GM21360 (cell line): ENCODE data around the gene BACH2.
"Not testable (repeated sequence)": the region's sequence is repeated elsewhere in the genome, so short reads cannot be mapped to it uniquely, and the experiment has no call there.

Experiments used
- ATAC-seq: cut with Tn5 transposase; IDR thresholded peaks from one replicate; pipeline ENCODE4 v1.9.1; 2021; ENCODE audit warnings: mild to moderate bottlenecking, moderate library complexity; ENCODE audit not compliant: unreplicated experiment

BACH2 gene

DNA sequence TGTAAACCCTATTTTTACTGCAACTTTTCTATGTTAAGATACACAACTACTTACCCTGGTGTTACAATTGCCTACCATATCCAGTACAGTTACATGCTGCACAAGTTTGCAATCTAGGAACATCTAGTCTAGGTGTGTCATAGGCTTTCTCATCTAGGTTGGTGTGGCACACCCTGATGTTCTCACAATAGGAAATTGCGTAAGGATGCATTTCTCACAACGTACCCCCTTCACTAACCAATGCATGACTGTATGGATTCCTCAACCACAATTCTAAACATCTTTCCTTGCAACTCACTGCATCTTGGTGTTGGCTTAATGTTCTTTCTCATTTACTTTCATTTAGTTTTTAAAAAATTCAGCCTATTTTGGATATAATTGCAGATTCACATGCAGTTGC is 370.8 kb downstream of the BACH2 start:
- ATAC-seq = no peak

DNA sequence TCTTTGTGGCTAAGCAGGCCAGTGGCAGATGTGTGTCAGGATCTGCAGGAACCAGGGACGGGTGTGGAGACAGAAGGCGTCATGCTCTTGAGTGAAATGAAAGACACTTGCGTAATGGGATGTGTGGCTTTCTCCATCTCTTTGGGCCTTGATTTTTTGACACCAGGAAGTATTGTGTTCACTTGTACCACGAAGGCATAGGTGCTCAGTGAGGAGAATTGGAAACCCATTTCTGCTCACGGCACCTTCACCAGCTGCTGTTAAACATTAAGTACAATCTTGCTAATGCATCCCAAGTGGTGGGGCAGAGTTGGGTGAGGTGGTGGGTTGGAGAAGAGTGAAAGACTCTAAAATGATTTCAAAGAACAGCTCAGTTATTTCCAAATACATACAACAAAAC is 372.4 kb downstream of the BACH2 start:
- ATAC-seq = no peak

DNA sequence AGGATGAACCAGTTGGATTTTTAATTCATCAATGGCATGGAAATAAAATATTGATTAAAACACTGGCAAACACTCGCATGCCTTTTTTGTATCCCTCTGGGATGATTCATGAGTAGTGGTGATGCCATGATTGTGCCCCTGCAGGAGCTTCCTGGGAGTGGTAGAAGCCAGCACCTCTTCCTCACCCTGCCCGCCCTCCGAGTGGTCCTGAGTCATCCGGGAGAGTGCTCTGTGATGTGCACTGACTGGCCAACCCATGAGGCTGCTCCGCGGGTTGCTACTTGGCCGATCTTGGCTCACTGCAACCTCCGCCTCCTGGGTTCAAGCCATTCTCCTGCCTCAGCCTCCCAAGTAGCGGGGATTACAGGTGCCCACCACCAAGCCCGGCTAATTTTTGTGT is 375.0 kb downstream of the BACH2 start:
- ATAC-seq = no peak

DNA sequence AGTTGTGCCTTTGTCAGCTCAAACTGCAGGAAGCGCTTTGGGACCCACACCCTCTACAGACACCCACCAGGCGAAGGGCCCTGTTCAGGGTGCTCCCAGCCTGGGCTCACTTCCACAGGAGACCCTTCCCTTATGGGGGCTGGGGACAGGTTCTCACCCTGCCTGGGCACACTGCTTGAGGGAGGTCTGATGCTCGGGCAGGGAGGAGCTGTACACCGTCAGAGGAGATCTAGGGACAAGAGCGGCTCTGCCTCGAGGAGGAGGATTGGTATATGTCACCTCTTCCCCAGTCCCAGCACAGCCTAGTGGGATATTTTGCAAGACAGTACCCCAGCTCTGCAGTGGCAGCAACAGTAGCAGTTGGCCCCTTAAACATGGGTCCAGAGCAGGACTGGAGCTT is 375.4 kb downstream of the BACH2 start:
- no peak for ATAC-seq

DNA sequence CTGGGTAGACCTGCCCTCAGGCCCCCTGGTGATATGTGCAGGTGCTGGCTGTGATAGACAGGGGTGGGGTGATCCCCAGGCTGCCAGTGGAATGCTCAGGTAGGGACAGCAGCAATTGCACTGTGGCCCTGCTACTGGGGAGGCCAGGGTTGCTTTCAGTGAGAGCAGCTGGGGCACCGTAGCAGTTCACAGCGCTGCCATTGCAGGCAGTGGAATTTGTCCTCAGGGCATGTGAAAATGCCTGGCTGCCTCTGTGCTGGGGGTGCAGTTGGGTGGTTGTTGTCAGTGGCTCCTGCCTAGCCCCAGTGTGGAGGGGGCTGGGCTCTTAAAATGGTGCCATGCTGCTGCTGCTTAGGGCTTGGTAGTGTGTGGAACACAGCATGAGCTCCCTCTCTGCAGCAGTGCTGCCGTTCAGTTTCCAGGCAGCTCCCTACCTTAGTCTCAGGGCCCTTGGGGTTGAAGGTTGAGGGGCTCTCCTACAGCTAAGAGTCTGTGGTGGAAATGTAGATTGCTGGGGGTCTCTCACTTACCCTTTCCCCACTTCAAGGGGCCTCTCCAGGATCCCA is 378.8 kb downstream of the BACH2 start:
- ATAC-seq = no peak

DNA sequence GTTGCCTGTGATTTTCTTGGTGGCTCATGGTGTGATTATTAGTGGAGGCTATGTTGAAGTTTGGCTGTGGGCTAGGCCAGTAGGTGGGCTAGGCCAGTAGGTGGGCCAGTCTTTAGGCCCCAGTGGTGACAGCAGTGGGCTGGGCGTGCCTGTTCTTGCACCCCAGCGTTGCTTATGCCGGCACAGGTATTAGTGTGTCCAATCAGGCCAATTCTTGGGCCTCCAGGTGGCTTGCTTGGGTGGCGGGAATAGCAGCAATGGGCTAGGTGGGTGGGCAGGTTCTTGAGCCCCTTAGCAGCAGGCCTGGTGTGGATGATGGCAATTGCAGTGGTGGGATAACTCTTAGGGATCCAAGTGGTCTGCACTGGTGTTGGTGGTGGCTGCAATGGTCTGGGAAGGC is 379.4 kb downstream of the BACH2 start:
- no peak for ATAC-seq

DNA sequence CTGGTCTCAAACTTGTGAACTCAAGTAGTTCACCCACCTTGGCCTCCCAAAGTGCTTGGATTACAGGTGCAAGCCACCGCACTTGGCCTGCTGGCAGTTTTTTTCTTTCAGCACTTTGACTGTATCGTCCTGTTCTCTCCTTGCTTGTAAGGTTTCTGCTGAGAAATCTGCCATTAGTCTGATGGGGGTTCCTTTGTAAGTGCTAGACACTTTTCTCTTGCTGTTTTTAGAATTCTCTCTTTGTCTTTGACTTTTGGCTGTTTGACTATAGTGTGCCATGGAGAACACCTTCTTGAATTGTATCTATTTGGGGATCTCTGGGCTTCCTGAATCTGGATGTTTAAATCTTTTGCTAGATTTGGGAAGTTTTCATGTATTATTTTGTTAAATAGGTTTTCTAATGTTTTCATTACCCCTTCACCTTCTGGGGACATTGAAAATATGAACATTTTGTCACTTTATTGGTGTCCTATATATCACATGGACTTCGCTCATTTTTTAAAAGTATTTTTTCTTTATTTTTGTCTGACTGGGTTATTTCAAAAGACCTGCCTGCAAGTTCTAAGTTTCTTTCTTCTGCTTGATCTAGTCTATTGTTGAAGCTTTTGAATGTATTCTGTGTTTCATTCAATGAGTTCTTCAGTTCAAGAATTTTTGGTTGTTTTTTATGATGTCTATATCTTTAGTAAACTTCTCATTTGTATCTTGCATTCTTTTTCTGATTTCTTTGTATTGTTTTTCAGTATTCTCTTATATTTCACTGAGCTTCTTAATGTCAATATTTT is 380.3 kb downstream of the BACH2 start:
- ATAC-seq = no peak

DNA sequence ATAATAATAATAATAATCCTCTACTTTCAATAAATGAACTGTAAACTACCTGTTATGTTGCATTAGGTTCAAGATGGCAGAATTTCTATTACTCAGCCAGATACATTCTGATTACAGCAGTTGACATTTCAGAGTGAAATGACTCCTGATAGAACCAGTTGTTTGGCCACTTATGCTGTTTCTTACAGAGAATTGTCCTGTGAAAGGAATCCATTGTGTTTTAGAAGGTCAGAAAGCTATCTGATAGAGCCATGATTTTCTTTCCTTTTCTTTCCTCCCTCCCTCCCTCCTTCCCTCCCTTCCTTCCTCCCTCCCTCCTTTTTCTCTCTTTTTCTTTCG is 385.8 kb downstream of the BACH2 start:
- no peak for ATAC-seq

DNA sequence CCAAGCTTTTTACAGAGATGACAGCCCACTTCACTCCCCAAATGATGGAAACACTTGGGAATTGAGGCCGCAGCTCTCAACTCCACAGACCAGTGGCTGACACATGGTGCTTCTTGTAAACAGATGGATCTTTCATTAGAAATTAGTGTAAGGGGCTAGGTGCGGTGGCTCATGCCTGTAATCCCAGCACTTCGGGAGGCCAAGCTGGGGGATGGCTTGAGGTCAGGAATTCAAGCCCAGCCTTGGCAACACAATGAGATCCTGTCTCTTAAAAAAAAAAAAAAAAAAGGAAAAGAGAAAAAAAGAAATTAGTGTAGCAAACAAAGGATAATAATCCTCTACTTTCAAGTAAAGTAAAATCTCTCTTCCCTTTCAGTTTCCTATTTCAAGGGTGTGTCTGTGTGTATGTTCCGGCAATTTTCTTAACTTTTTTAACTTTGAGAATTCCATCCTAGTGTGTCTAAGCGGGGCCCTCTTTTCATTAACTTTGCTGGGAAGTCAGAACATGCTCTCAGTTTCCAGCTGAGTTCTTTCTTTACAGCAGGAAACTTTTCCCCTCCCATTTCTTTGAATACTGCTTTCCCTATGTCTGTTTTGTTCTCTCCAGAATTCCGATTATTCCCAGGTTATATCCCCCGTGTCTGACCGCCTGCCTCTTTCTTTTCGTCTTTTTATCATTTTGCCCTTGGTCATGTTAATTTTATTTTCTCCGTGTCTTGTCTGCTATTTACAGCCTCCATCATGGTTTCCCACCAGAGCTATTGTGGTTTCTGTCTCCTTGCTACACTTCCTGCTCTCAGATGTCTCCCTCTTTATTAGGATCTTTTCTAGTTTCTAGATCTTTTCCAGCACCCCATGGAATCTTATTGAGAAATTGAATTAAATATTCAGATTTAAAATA is 386.4 kb downstream of the BACH2 start:
- ATAC-seq = not testable (repeated sequence)

DNA sequence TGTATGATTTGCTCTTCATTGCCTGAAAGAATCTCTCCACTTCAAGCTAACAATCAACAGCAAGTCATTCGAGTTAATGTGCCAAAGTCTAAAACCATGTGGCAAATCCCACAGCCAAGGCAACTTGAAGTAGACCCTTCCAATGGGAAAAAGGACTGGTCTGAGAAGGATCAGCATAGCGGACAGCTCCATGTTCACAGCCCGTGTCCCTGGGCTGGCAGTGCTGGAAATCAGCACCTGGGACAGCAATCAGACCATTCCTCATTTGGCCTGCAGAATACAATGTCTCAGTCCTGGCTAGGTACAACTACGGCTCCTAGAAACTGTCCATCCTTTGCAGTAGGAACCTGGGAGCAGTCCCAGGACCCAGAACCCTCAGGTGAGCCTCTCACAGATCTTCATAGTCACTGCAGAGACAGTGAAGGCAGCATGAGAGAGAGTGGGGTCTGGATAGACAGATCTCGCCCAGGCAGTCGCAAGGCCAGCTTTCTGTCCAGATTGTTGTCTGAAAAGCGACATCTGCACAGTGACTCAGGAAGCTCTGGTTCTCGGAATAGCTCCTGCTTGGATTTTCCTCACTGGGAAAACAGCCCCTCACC is 401.3 kb downstream of the BACH2 start:
- no peak for ATAC-seq

DNA sequence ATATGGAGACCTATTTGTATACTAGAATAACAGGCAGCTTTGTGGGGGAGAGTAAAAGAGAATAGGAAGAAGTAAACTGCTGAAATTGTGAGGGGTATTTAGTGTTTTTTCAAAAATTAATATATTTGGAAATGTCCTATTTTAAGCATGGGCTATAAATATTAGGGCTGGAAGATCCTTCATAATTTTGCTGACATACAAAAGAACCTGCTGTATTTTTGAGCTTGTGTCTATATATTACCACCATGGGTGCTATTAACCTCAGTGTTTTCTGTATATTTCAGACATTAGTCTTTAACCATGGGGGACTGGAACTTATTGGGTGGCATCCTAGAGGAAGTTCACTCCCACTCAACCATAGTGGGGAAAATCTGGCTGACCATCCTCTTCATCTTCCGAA is 402.5 kb downstream of the BACH2 start, which contains the start of gene GJA10:
Gene GJA10, plus strand, starts transcription at position 301 of the 400 bp plus-strand sequence. Its CDS starts 0 bp downstream, at position 301.
- ATAC-seq = no peak

DNA sequence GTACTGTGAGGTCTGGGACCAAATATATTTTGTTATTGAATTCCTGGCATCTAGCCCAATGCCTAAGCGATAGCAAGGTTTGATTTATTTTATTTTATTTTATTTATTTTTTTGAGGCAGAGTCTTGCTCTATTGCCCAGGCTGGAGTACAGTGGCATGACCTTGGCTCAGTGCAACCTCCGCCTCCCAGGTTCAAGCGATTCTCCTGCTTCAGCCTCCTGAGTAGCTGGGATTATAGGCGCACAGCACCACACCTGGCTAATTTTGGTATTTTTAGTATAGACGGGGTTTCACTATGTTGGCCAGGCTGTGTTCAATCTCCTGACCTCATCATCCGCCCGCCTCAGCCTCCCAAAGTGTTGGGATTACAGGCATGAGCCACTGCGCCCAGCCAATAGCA is 404.1 kb downstream of the BACH2 start:
- ATAC-seq = not testable (repeated sequence)

DNA sequence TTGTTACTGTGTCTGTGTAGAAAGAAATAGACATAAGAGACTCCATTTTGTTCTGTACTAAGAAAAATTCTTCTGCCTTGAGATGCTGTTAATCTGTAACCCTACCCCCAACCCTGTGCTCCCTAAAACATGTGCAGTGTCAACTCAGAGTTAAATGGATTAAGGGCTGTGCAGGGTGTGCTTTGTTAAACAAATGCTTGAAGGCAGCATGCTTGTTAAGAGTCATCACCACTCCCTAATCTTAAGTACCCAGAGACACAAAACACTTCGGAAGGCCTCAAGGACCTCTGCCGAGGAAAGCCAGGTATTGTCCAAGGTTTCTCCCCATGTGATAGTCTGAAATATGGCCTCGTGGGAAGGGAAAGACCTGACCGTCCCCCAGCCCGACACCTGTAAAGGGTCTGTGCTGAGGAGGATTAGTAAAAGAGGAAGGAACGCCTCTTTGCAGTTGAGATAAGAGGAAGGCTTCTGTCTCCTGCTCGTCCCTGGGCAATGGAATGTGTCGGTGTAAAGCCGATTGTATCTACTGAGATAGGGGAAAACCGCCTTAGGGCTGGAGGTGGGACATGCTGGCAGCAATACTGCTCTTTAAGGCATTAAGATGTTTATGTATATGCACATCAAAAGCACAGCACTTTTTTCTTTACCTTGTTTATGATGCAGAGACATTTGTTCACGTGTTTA is 405.7 kb downstream of the BACH2 start:
- not testable (repeated sequence) for ATAC-seq

DNA sequence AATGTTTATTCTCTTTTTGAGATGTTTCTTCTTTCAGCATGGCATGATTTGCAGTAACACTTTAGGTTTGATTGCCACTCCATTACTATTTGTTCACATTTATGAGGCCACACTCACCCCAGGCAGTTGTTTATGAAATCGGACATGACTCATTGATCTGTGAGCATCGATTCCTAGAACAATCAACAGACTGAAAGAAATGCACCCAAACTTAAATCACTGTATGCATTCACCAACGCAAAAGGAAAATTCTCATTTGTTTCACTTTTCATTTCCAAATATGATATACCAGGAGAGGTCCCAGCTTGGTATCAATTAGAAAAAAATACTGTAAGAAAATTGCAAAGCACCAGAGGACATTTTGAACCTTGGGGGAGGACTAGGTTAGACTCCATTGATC is 407.8 kb downstream of the BACH2 start:
- no peak for ATAC-seq

DNA sequence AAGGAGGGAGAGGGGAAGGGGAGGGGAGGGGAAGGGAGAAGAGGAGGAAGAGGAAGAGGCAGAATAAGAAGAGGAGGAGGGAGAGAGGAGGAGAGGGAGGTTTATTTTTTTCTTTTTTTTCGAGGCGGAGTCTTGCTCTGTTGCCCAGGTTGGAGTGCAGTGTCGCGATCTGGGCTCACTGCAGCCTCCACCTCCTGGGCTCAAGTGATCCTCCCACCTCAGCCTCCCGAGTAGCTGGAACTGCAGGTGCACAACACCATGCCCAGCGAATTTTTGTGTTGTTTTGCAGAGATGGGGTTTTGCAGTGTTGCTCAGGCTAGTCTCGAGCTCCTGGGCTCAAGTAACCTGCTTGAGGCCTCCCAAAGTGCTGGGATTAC is 408.5 kb downstream of the BACH2 start:
- no peak for ATAC-seq

DNA sequence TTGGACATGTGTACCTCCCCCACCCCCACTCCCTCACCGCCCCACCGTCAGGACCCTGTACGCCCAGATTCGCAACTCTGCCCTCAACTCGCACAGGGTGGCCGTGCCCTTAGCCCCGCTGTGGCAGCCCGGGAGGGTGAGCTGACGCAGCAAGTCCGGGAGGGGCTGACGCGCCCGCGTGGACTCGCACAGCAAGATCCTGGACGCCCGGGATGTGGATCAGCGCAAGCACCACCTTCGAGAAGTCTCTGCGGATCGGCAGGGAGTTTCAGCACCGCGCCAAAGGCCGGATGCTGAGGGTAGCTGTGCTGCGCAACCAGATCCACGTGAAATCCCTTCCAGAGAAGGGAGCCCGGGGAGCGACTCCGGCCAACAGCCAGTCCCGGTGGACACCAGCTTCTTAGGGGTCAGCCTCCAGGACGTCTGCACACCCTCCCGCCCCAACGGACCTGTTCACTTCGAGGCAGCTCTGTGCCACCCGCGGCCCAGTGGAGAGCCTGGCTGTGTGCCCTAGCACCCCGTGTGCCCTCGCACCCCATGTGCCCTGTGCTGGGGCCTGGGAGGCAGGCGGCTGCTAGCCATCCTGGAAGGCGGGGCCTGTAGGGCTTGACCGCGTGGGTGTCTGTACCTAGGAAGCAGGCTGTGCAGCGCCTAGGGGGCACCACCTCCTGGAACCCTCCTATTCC is 409.0 kb downstream of the BACH2 start:
- no peak for ATAC-seq

DNA sequence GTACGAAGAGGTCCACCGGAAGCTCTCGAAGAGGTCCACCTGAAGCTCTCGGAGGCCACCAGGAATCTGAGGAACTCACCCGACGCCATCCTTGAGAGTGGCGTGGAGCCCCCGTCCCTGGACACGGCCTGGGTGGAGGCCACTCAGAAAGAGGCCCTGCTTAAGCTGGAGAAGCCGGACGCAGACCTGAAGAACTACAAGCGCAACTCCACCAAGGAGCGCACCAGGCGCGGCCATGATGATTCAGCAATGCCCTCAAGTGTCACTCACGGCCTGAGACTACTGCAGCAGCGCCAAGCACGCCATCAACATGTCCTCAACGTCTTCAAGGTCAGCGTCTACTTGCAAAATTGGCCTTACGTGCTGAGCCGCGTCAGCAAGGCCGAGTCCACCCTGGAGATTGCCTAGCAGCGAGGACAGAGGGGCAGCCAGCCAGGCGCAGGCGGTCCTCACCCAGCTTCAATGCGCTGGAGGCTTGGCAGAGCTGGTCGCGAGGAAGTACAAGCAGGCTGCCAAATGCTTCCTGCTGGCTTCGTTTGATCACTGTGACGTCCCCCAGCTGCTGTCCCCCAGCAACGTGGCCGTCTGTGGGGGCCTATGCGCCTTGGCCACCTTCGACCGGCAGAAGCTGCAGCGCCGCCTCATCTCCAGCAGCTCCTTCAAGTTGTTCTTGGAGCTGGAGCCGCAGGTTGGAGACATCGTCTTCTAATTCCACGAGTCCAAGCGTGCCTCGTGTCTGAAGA is 410.1 kb downstream of the BACH2 start:
- no peak for ATAC-seq
